ELR (cell line): Measurements from ENCODE around the gene SLC39A11.
A peak's percentile ranks its signal among the peaks of the same experiment; 100 is the strongest.

Experiments
- DNase-seq: peaks from one replicate; pipeline ENCODE4 v3.0.0-alpha.2; 2015; ENCODE audit warnings: low read depth

Gene SLC39A11

DNA sequence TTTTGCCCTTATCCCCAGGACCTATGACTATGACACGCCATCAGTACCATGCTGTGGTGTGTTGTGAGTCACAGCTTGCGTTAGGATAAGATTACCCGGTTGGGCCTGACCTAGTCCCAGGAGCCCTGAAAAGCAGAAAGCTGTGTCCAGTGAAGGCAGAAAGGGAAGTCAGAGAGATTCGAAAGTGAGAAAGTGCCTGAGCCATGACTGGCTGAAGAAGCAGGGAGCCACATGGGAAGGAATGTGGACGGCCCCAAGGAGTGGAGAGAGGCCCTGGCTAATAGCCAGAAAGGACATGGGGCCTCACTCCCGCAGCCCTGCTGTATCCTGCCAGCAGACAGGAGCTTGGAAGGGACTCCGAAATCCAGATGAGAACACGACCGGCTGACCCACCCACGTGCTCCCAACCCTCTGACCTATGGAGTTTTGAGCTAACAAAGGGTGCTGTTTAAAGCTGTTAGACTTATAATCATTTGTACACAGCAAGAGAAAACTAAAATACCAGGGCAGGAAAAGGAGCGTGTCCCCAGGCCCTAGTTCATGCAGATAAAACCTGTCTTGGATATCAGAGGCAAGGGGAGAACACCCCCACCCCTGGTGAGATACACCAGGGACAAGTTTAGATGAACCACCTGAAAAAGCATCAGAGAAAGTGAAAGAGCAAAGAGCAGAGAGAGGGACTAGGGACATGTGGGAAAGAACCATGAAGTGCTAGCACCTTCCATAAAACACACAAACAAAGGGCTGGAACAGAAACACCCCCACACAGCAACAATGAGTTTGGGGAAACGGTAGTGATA, 115.3 kb downstream of the SLC39A11 start:
- DNase-seq = peak; percentile 96

- no peak for DNase-seq
These were observed 117.0 kb downstream of the SLC39A11 start for GRCh38 chr17:72975509-72975908.

DNA sequence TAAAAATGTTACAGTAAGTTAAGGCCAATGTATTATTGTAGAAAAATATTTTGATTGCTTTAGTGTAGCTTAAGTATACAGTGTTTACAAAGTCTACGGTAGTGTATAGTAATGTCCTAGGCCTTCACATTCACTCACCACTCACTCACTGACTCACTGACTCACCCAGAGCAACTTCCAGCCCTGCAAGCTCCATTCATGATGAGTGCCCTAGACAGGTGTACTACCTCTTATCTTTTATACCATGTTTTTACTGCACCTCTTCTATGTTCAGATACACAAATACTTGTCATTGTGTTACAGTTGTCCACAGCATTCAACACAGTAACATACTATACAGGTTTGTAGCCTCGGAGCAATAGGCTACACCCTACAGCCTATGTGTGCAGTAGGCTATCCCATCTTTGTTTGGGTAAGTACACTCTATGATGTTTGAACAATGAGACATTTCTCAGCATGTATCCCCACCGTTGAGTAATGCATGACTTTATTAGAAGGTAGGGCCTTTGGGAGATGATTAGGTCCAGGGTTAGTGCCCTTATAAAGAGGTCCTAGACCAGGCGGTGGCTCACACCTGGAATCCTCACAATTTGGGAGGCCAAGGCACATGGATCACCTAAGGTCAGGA, 117.8 kb downstream of the SLC39A11 start:
- DNase-seq = peak; percentile 75

DNA sequence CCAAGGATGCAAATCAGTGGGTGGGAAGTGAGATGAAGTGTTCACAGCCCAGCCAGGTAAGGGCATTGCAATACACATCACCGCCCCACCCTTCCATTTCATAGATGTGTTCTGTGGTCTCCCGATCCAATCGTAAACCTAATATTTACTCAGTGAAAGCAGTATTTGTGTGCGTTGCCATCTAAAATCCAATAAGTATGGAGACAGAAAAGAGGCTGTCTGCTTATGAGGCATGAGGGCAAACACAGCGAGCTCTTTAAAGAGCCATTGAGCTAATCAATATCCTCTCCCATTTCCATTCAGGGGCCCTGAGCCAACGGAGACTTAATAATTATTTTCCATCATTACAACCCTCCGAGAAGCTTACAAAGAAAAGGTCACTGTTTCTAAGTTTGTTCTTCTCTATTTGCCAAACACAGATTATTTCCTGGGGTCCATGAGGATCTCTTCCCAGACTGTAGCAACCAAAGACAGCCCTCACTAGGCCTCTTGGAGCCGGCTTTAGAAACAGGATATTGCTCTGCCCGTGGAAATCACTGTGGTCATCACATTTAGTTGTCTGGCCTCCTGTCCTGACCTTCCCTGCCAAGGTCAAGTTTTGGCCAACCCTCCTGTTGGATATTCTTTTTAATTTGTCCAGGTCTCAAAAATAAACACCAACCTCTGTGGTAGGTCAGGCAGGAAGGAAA, 120.1 kb downstream of the SLC39A11 start:
- DNase-seq = no peak

GRCh38 chr17:72971226-72971880, 121.1 kb downstream of the SLC39A11 start:
- DNase-seq = no peak

DNA sequence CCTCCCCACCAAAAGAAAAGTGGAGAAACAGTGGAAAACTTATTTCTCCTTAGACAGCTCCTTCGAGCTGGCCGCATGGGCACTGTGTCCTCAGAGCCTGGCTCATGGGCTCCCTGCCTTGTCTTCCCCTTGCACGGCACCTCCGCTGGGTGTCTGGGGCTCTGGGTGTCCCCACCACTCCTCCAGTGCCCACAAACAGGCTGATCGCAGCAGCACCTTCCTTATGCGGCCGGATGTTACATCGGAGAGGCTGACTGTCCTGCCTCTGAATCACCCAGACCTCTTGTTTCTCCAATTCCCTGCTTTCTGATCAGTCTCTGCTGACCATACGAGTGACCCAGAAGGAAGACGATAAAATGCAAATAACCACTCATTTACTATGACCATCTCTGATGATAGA, 121.7 kb downstream of the SLC39A11 start:
- DNase-seq = peak; percentile 20

- no peak for DNase-seq
These were observed 122.2 kb downstream of the SLC39A11 start for GRCh38 chr17:72970246-72970645.

DNA sequence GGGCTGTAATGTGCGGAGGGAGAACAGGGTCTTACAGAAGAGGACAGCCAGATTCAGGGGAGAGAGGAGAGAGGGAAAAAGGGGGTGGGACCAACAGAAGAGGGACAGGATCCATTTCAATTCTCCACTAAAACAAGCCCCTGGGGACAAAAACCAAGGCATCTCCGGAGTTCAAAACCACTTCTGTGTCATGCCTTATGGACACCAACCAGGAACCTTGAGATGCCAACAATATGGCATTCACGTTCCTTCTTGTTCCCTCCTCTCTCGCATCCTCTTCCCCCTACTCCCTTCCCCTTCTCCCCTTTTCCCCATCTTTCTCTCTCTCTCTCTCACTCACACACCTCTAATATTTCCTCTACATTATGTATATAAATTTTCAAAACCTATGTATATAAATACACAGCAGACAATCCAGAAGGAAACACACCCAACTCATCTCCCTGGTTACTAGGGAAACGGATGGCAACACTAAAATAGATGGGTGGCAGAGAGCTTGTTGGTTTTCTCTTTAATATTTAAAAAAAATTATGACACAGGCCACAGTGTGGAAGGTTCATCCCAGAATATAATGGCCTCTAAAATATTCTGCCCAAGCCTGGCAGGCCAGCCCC, 123.1 kb downstream of the SLC39A11 start:
- no peak for DNase-seq

DNA sequence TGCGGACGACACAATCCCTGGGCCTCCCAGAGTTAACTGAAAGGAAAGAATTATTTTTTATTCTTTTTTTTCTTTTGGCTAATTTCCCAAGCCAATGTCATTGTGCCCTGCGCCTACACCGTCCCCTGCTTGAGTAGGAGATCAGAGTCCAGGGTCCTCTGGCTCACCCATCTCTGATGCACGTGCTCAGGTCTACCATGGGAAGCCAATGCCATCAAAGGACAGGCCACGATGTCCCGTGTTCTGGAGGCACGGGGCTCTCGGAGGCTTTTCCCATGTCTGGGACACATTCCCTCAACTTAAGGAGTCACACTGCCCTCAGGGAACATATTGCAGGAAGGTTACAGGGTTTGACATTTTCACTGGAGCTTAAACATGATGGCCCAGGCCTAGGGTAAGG, 123.7 kb downstream of the SLC39A11 start:
- DNase-seq = no peak

DNA sequence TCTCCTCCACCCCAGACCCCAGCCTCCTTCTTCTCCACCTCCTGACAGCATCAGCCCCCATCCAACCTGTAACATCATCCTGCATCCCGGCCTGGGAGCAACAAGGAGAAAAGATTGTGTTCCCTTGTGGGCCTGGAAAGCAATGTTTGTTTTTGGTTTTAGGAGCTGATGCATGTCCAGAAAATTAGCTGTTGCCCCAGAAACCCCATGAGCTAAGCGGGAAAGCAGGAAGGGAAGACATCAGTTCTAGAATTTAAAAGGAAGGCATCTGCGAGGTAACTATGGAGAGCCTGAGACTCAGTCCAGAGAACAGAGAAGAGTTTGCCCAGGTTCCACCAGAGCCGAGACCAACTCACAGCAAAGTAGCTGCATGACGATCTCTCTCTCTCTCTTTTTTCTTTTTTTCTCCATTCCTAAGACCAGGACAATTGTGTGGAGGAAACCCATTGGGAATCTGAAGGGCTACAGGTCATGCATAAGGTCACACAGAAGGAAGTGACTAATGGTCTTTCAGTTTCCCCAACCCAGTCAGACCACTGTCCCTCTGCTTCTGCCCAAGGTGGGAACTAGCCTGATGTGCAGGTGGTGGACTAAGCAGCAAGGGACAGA, 124.4 kb downstream of the SLC39A11 start:
- DNase-seq = peak; percentile 68

- no peak for DNase-seq
These were observed 125.1 kb downstream of the SLC39A11 start for GRCh38 chr17:72967277-72967970.

DNA sequence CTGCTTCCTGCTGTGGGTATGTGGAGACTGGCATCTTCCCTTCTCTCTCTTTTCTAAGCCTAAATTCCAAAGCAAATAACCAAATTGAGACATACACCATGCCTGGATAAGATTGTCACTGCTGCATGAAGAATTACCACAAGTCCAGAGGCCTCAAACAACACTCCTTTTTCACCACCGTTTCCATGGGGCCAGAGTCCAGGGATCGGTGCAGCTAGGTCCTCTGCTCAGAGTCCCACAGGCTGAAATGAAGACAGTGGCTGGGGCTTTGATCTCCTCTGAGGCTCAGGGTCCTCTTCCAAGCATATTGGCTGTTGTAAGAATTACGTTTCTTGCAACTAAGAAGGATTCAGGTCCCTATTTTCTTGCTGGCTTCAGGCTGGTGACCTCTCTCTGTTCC, 130.4 kb downstream of the SLC39A11 start:
- DNase-seq = no peak

GRCh38 chr17:72955391-72956140, 136.9 kb downstream of the SLC39A11 start:
- no peak for DNase-seq

- DNase-seq = no peak
These were observed 137.9 kb downstream of the SLC39A11 start for GRCh38 chr17:72954579-72954978.

DNA sequence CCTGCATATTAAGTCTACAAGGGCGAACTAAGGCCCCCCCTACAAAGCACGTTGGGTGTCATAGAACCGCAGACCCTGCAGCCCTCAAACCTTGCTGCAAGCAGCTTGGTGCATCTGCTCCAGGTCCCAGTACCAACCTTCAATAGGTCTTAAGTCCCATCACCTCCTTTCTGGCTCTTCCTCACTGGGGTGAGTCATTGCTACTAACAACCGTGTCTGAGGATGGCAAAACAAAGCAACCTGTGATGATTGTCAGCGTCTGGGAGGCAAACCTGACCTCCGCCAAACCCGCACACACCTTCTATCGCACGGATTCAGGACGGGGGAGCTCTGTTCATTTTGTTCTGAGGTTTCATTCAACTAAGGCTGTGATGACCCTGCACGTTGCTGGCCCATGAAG, 138.9 kb downstream of the SLC39A11 start:
- peak; percentile 35 for DNase-seq

- DNase-seq = no peak
These were observed 139.7 kb downstream of the SLC39A11 start for GRCh38 chr17:72952641-72953315.

DNA sequence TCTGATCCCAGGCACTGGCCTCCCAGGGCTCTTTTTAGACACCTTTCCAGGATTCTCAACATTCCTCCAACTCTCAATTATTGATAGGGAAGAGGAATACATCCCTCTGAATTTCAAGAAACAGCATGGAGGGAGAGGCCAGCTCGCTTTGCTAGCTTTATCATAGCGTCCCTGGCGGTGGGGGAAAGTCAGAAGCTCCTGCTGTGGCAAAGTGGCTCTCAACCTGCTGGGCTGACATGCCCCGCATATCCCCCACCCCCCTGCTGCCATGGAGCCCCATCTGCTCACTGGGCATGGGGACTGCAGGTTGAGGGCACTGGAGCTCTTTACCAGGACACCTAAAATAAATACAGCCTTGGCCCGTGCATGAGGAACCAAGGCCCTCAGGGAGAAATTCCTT, 140.3 kb downstream of the SLC39A11 start:
- DNase-seq = no peak

DNA sequence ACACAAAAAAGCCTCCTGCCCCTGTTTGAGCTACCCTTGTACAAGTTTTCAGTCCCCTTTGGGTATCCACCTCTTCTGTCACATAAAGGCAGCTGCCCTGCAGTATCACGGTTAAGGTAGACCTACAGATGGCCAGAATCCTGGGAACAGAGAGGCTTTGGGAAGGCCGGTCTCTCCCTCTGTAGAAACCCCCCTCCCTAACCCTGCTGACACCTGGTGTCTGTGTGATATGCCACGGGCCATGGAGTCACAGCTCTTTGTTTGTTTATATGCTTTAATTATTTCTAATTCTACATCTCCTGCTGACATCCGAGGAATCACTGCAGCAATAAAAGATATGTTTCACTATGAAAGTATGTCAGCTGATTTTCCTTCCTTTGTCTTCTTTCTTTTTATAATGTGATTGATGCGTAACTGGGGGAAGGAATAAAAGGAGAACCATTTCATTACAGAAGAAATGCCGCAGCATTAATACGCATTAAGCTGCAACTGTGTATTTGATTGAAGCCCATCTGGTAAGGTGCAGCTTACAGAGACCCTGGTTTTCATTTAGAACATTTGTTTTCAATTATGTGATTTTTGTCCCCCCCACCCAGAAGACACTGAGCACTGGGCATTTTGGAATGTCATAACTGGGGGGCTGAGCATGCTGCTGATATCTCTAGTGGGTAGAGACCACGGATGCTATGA, 142.1 kb downstream of the SLC39A11 start:
- DNase-seq = no peak

DNA sequence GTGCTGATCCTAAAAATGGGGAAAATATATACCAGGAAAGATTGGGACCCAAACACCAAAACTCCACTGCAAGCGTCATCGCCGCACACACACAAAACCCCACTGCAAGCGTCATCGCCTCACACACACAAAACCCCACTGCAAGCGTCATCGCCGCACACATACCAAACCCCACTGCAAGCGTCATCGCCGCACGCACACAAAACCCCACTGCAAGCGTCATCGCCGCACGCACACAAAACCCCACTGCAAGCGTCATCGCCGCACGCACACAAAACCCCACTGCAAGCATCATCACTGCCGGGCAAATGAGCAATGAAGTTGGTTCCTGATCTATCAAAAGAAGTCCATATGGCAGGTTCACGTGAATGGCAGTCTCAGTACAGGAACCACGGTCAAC, 144.4 kb downstream of the SLC39A11 start:
- DNase-seq = no peak
